H9 (cell line): ENCODE data around the gene TNFRSF11A. TPM values are rescaled to one million over a fixed set of nuclear protein-coding genes. Genes with fewer than 3 reads are reported as not detected.

Source experiments
- DNase-seq: peaks from one replicate; pipeline ENCODE4 v3.0.0-alpha.2; 2017
- H2AFZ ChIP-seq: one replicate; pipeline ENCODE4 v1.6.1; 2013; ENCODE audit warnings: mild to moderate bottlenecking, low read length, control low read depth, moderate library complexity
- H2AK5ac ChIP-seq: 2 replicates; pipeline ENCODE4 v1.6.1; 2013; ENCODE audit warnings: low read length, control low read depth, mixed read lengths; ENCODE audit not compliant: insufficient read length
- H2BK120ac ChIP-seq: one replicate; pipeline ENCODE4 v1.6.1; 2013; ENCODE audit warnings: low read depth, mild to moderate bottlenecking, low read length, control low read depth, inconsistent platforms; ENCODE audit not compliant: poor library complexity, severe bottlenecking
- H2BK12ac ChIP-seq: 2 replicates; pipeline ENCODE4 v1.6.1; 2013; ENCODE audit warnings: low read length, control low read depth, mixed read lengths, low read depth; ENCODE audit not compliant: insufficient read length
- H2BK15ac ChIP-seq: 2 replicates; pipeline ENCODE4 v1.6.1; 2013; ENCODE audit warnings: low read depth, low read length, control low read depth
- H2BK20ac ChIP-seq: one replicate; pipeline ENCODE4 v1.6.1; 2013; ENCODE audit warnings: low read depth, mild to moderate bottlenecking, low read length, control low read depth, inconsistent platforms; ENCODE audit not compliant: poor library complexity, severe bottlenecking
- H2BK5ac ChIP-seq: 2 replicates; pipeline ENCODE4 v1.6.1; 2013; ENCODE audit warnings: low read length, control low read depth, mixed read lengths; ENCODE audit not compliant: insufficient read length
- H3K14ac ChIP-seq: 2 replicates; pipeline ENCODE4 v1.6.1; 2013; ENCODE audit warnings: low read length, control low read depth; ENCODE audit not compliant: insufficient read depth
- H3K18ac ChIP-seq: 2 replicates; pipeline ENCODE4 v1.6.1; 2013; ENCODE audit warnings: low read depth, mild to moderate bottlenecking, mixed read lengths, low read length, control low read depth; ENCODE audit not compliant: insufficient read length
- H3K23ac ChIP-seq: 2 replicates; pipeline ENCODE4 v1.6.1; 2013; ENCODE audit warnings: low read length, control low read depth, mixed read lengths, low read depth; ENCODE audit not compliant: insufficient read length
- H3K23me2 ChIP-seq: 2 replicates; pipeline ENCODE4 v1.6.1; 2013; ENCODE audit warnings: low read depth, mild to moderate bottlenecking, mixed read lengths, low read length, control low read depth; ENCODE audit not compliant: insufficient read length, poor library complexity, severe bottlenecking
- H3K27ac ChIP-seq: 2 replicates; pipeline ENCODE4 v1.5.1; 2013; ENCODE audit warnings: low read length, control low read depth, mixed read lengths, low read depth; ENCODE audit not compliant: insufficient read length
- H3K27me3 ChIP-seq: 2 replicates; pipeline ENCODE4 v1.6.1; 2013; ENCODE audit warnings: low read length, control low read depth, inconsistent platforms; ENCODE audit not compliant: insufficient read depth
- H3K4ac ChIP-seq: 2 replicates; pipeline ENCODE4 v1.6.1; 2013; ENCODE audit warnings: low read depth, mild to moderate bottlenecking, control low read depth, inconsistent platforms, low read length, moderate library complexity
- H3K4me1 ChIP-seq: 2 replicates; pipeline ENCODE4 v1.6.1; 2013; ENCODE audit warnings: low read length, control low read depth, inconsistent platforms; ENCODE audit not compliant: insufficient read depth
- H3K4me2 ChIP-seq: 2 replicates; pipeline ENCODE4 v1.6.1; 2013; ENCODE audit warnings: low read length, control low read depth, mixed read lengths; ENCODE audit not compliant: insufficient read length, insufficient read depth
- H3K56ac ChIP-seq: 2 replicates; pipeline ENCODE4 v1.6.1; 2013; ENCODE audit warnings: low read depth, mild to moderate bottlenecking, mixed read lengths, low read length, control low read depth; ENCODE audit not compliant: insufficient read length
- H3K79me1 ChIP-seq: 2 replicates; pipeline ENCODE4 v1.6.1; 2013; ENCODE audit warnings: low read depth, mild to moderate bottlenecking, moderate library complexity, low read length, control low read depth, inconsistent platforms; ENCODE audit not compliant: insufficient read depth, poor library complexity, severe bottlenecking
- H3K79me2 ChIP-seq: 2 replicates; pipeline ENCODE4 v1.6.1; 2013; ENCODE audit warnings: low read length, control low read depth, inconsistent platforms; ENCODE audit not compliant: insufficient read depth
- H3K9ac ChIP-seq: 2 replicates; pipeline ENCODE4 v1.6.1; 2013; ENCODE audit warnings: low read length, control low read depth, mixed read lengths; ENCODE audit not compliant: insufficient read length; ENCODE audit errors: extremely low read depth
- H3K9me3 ChIP-seq: one replicate; pipeline ENCODE4 v1.6.1; 2013; ENCODE audit warnings: low read depth, low read length, inconsistent platforms; ENCODE audit not compliant: control insufficient read depth
- H3T11ph ChIP-seq: one replicate; pipeline ENCODE4 v1.6.1; 2013; ENCODE audit warnings: mild to moderate bottlenecking, low read length, control low read depth, inconsistent platforms
- H4K20me1 ChIP-seq: one replicate; pipeline ENCODE4 v1.6.1; 2013; ENCODE audit not compliant: control insufficient read depth, insufficient read length, insufficient read depth
- H4K5ac ChIP-seq: 2 replicates; pipeline ENCODE4 v1.6.1; 2013; ENCODE audit warnings: low read depth, mild to moderate bottlenecking, mixed read lengths, low read length, control low read depth; ENCODE audit not compliant: insufficient read length
- H4K8ac ChIP-seq: replicated peaks from 2 replicates; pipeline ENCODE4 v1.6.1; 2013; ENCODE audit warnings: low read length, control low read depth, mixed read lengths, low read depth; ENCODE audit not compliant: insufficient read length
- H4K91ac ChIP-seq: 2 replicates; pipeline ENCODE4 v1.6.1; 2013; ENCODE audit warnings: low read depth, mild to moderate bottlenecking, moderate library complexity, mixed read lengths, low read length, control low read depth; ENCODE audit not compliant: insufficient read length
- H3K27ac Mint-ChIP-seq, 3 experiments: 2 replicates in 2 of 3; 3 replicates in 1 of 3; pipeline ENCODE4 v1.8.0; 2020 to 2021; ENCODE audit warnings: mixed read lengths in 3 of 3, mild to moderate bottlenecking in 1 of 3, moderate library complexity in 1 of 3
- H3K27me3 Mint-ChIP-seq: 2 replicates; pipeline ENCODE4 v1.8.0; 2021; ENCODE audit warnings: low read depth, mild to moderate bottlenecking, moderate library complexity, mixed read lengths
- H3K36me3 Mint-ChIP-seq, 3 experiments: 2 replicates in 2 of 3; 3 replicates in 1 of 3; pipeline ENCODE4 v1.8.0; 2020 to 2021; ENCODE audit warnings: low read depth in 3 of 3, mixed read lengths in 3 of 3; ENCODE audit not compliant: insufficient read depth in 1 of 3
- H3K4me1 Mint-ChIP-seq, 2 experiments: 2 replicates each; pipeline ENCODE4 v1.8.0; 2020; ENCODE audit warnings: mixed read lengths in 2 of 2
- H3K4me3 Mint-ChIP-seq, 2 experiments: 2 replicates in 1 of 2; 3 replicates in 1 of 2; pipeline ENCODE4 v1.8.0; 2020 to 2021; ENCODE audit warnings: mild to moderate bottlenecking in 2 of 2, mixed read lengths in 2 of 2, moderate library complexity in 1 of 2
- H3K9me3 Mint-ChIP-seq, 2 experiments: 2 replicates in 1 of 2; 3 replicates in 1 of 2; pipeline ENCODE4 v1.8.0; 2020; ENCODE audit warnings: mild to moderate bottlenecking in 2 of 2, mixed read lengths in 2 of 2, moderate library complexity in 1 of 2
- CTCF ChIP-seq: fragments of 200-600 bp; sonication (generic); conservative IDR thresholded peaks from 3 replicates; pipeline ENCODE4 v1.8.0; 2021; ENCODE audit warnings: antibody characterized with exemption, mild to moderate bottlenecking
- WGBS: extraction: QIAGEN DNeasy Blood & Tissue Kit; methylation state at CpG from one replicate; pipeline ENCODE4 v1.1.7; 2013; ENCODE audit warnings: missing lambda C conversion rate, low lambda C conversion rate, mixed read lengths; ENCODE audit not compliant: insufficient read length; ENCODE audit errors: extremely low coverage; 5-methylcytosine and 5-hydroxymethylcytosine counted together
- total RNA-seq: library from RNA; stranded (reverse); gene quantifications from 2 replicates; pipeline ENCODE4 v1.2.1, GENCODE V29; 2021

Gene TNFRSF11A
- total RNA-seq, 1 experiment from 2014 or later, result 7.8 TPM

GRCh38 chr18:62369129-62369644, 44.1 kb downstream of the TNFRSF11A start:
- Histone ChIP-seq H3K23ac (no peak overlapping the region), H4K20me1 (no peaks in the 10 kb centered on the region), H3K9me3 (no peaks in the 10 kb centered on the region), H3K4me2 (no peak overlapping the region), H3K56ac (no peak overlapping the region), H3K23me2 (no peaks in the 10 kb centered on the region), H3K18ac (no peak overlapping the region), H2BK5ac (no peak overlapping the region), H2BK20ac (no peak overlapping the region), H3K9ac (no peak overlapping the region), H3T11ph (no peak overlapping the region), H4K8ac (no peak overlapping the region), H3K14ac (no peak overlapping the region), H2BK120ac (no peak overlapping the region), H2BK15ac (no peak overlapping the region), H4K91ac (no peak overlapping the region), H2BK12ac (no peak overlapping the region), H2AFZ (no peak overlapping the region), H3K27me3 (no peaks in the 10 kb centered on the region), H3K79me1 (no peaks in the 10 kb centered on the region), H3K79me2 (no peaks in the 10 kb centered on the region), H3K27ac (no peak overlapping the region), H2AK5ac (no peak overlapping the region), H3K4me1 (peaks cover 9% of the 10 kb centered on the region; the same call in 1 of the 2 replicates), H4K5ac (no peak overlapping the region), H3K4ac (no peak overlapping the region)
- Mint-ChIP-seq H3K4me3 (no peak overlapping the region), H3K36me3 (peaks cover 13 to 19% (median 18%) of the 10 kb centered on the region in 3 experiments), H3K27me3 (no peaks in the 10 kb centered on the region; the same call in 1 of the 2 replicates), H3K27ac (peak overlapping the region in 1 of 3 experiments; percentile 48; a peak in 1 of 7 replicates), H3K9me3 (no peaks in the 10 kb centered on the region), H3K4me1 (peaks cover 39 to 41% of the 10 kb centered on the region in 2 experiments)
- WGBS, result no CpG with 5 or more reads among the region's 9 CpGs
- DNase-seq, result peak; percentile 51
- peak; percentile 35; the same call in 2 of the 3 replicates for TF ChIP-seq CTCF
